ENCODE measurements around the gene AMPD2. TPM values are rescaled to one million over a fixed set of nuclear protein-coding genes. Genes with fewer than 3 reads are reported as not detected.

AMPD2 gene
- total and polyA plus RNA-seq, 2 of the 8 experiments (the other 6 are each of a cell fraction or from before 2014, with no cell fraction given), result 37.2 to 67.7 TPM

DNA sequence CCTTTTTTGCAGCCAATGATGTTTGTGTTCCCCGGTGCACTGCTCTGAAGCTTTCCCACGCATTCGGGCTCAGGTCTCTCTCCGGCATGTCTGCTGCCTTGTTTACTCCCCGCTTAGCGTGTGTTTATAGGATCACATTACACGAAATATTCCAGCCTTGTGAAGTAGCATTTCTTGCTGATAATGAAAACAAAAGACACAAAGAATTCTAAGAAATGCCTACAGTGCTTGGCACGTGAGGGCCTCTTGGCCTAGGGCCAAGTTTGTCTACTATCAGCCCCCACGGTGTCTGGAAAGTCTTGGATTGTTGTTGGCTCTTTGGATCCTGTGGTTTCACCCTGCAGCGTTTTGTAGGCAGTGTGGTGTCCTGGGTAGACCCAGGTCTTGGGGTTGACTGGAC lies 25.0 kb downstream of the AMPD2 start:
- no peak overlapping the region for H3K27ac ChIP-seq (ENCODE audit: low read depth, low read length)
- H3K4ac ChIP-seq (replicated peaks; ENCODE audit: insufficient read length, low read depth, low read length), result no peak overlapping the region
- ChIA-PET CTCF (ENCODE audit: partially characterized antibody) (interaction anchor here (0.6 to 10.7 kb wide), 8 partner anchors 9 to 148 kb away, joined by 3 to 293 read pairs (median 6); partner anchors contain the start of genes EPS8L3 and GSTM4), POLR2A (ENCODE audit: partially characterized antibody) (interaction anchor here (1.0 kb wide), 1 partner anchor 8 kb away, joined by 4 read pairs; no protein-coding TSS in a partner anchor)
- H4K8ac ChIP-seq (ENCODE audit: extremely low read depth, insufficient read depth, low read length), result no peak overlapping the region
- H3K4me1 ChIP-seq (replicated peaks in 1 of 4; ENCODE audit: control insufficient read depth in 3 of 4, insufficient read depth in 4 of 4, low read length in 3 of 4), result no peaks in the 10 kb centered on the region; a peak in 1 of 7 replicates
- H4K5ac ChIP-seq (ENCODE audit: insufficient read length, low read depth, low read length), result no peak overlapping the region
- H3K23me2 ChIP-seq (ENCODE audit: low read depth, low read length), result no peaks in the 10 kb centered on the region
- no peaks in the 10 kb centered on the region for H3K79me2 ChIP-seq (ENCODE audit: control insufficient read depth in 1 of 2, insufficient read depth in 2 of 2, low read length in 2 of 2)
- H3K36me3 ChIP-seq (ENCODE audit: control insufficient read depth in 2 of 4, insufficient read depth in 4 of 4, low read length in 3 of 4), result no peaks in the 10 kb centered on the region
- no peak overlapping the region for H3K4me2 ChIP-seq (ENCODE audit: insufficient read depth in 1 of 2, low read depth in 2 of 2, low read length in 2 of 2)
- H2BK12ac ChIP-seq (ENCODE audit: low read depth, low read length), result no peak overlapping the region
- no peaks in the 10 kb centered on the region for H3K79me1 ChIP-seq (ENCODE audit: low read depth, low read length)
- H2BK20ac ChIP-seq (ENCODE audit: low read length), result no peak overlapping the region
- no peak overlapping the region for H2AFZ ChIP-seq (ENCODE audit: low read length)
- no peak overlapping the region for H4K91ac ChIP-seq (replicated peaks; ENCODE audit: insufficient read length, low read length)
- DNase-seq (ENCODE audit: low read depth in 1 of 2, low spot score in 2 of 2), result no peak
- H3K14ac ChIP-seq (ENCODE audit: insufficient read length), result no peak overlapping the region
- no peak overlapping the region for H3K4me3 ChIP-seq (ENCODE audit: extremely low read depth in 1 of 4, insufficient read depth in 2 of 4, low read depth in 3 of 4, low read length in 4 of 4)
- no peak overlapping the region for H3K9ac ChIP-seq (replicated peaks in 1 of 4; ENCODE audit: extremely low read depth in 1 of 4, low read depth in 3 of 4, low read length in 3 of 4)
- 89% methylated on average over 10 of the region's 10 CpGs; no CpG with 5 or more reads in 1 of the 2 experiments for WGBS, 2 experiments (ENCODE audit: extremely low coverage in 1 of 2, insufficient coverage in 1 of 2, insufficient read length in 1 of 2, insufficient replicate concordance in 2 of 2, low coverage in 1 of 2, low lambda C conversion rate in 2 of 2, missing lambda C conversion rate in 1 of 2)
- H2BK15ac ChIP-seq (ENCODE audit: low read length), result no peak overlapping the region
- no peak overlapping the region for H3K18ac ChIP-seq (ENCODE audit: extremely low read depth, low read length)
- no peak overlapping the region for H3K56ac ChIP-seq (replicated peaks; ENCODE audit: insufficient read length, low read depth, low read length)
- no peak for FAIRE-seq
- no peaks in the 10 kb centered on the region for H3K9me3 ChIP-seq (ENCODE audit: insufficient read depth in 2 of 2, low read depth in 1 of 2, low read length in 1 of 2)
- H2BK5ac ChIP-seq (ENCODE audit: low read depth, low read length), result no peak overlapping the region
- no peaks in the 10 kb centered on the region for H4K20me1 ChIP-seq (replicated peaks in 1 of 2; ENCODE audit: control insufficient read depth in 1 of 2, insufficient read depth in 2 of 2, low read length in 2 of 2)
- H3K27me3 ChIP-seq (replicated peaks in 1 of 4; ENCODE audit: control insufficient read depth in 3 of 4, extremely low read depth in 1 of 4, insufficient read depth in 3 of 4, low read length in 3 of 4), result no peaks in the 10 kb centered on the region; a peak in 2 of 7 replicates
- no peak overlapping the region for H3K23ac ChIP-seq (ENCODE audit: insufficient read length)
- H2AK5ac ChIP-seq (ENCODE audit: low read depth, low read length), result no peak overlapping the region
- H2BK120ac ChIP-seq (replicated peaks; ENCODE audit: low read depth, low read length), result no peak overlapping the region
- TF ChIP-seq GTF2F1 (IDR thresholded peaks at IDR 0.05; ENCODE audit: borderline replicate concordance, low read depth, low read length), result no peak
- TF ChIP-seq, protein P1, sequence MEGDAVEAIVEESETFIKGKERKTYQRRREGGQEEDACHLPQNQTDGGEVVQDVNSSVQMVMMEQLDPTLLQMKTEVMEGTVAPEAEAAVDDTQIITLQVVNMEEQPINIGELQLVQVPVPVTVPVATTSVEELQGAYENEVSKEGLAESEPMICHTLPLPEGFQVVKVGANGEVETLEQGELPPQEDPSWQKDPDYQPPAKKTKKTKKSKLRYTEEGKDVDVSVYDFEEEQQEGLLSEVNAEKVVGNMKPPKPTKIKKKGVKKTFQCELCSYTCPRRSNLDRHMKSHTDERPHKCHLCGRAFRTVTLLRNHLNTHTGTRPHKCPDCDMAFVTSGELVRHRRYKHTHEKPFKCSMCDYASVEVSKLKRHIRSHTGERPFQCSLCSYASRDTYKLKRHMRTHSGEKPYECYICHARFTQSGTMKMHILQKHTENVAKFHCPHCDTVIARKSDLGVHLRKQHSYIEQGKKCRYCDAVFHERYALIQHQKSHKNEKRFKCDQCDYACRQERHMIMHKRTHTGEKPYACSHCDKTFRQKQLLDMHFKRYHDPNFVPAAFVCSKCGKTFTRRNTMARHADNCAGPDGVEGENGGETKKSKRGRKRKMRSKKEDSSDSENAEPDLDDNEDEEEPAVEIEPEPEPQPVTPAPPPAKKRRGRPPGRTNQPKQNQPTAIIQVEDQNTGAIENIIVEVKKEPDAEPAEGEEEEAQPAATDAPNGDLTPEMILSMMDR (IDR thresholded peaks at IDR 0.05; ENCODE audit: control extremely low read depth in 1 of 3, insufficient read depth in 1 of 3, low read depth in 1 of 3, low read length in 3 of 3), result no peak
- TF ChIP-seq YY1 (IDR thresholded peaks at IDR 0.05; ENCODE audit: low read depth, low read length), result no peak
- no peak for TF ChIP-seq SP1 (IDR thresholded peaks at IDR 0.05; ENCODE audit: low read depth, low read length)
- TF ChIP-seq EZH2 (IDR thresholded peaks at IDR 0.05; ENCODE audit: low read depth, low read length, severe bottlenecking), result no peak
- TF ChIP-seq TAF1 (IDR thresholded peaks at IDR 0.05; ENCODE audit: low read depth, low read length), result no peak
- TF ChIP-seq KDM4A (IDR thresholded peaks at IDR 0.05; ENCODE audit: low read depth, low read length, severe bottlenecking), result no peak
- no peak for TF ChIP-seq TAF7 (optimal IDR thresholded peaks at IDR 0.05; ENCODE audit: borderline replicate concordance, low read depth, low read length)
- TF ChIP-seq CBX8 (IDR thresholded peaks at IDR 0.05; ENCODE audit: borderline replicate concordance, low read depth, low read length), result no peak
- no peak for TF ChIP-seq KDM1A (IDR thresholded peaks at IDR 0.05; ENCODE audit: borderline replicate concordance, low read length)
- TF ChIP-seq BRCA1 (IDR thresholded peaks at IDR 0.05; ENCODE audit: low read depth, low read length), result no peak
- TF ChIP-seq FOSL1 (IDR thresholded peaks at IDR 0.05; ENCODE audit: insufficient read depth, low read depth, low read length), result no peak

Measured in H1 (cell line).